ENCODE measurements around the gene PCDHGA8. TPM values are rescaled to one million over a fixed set of nuclear protein-coding genes. Genes with fewer than 3 reads are reported as not detected.
"Not testable (repeated sequence)": the region's sequence is repeated elsewhere in the genome, so short reads cannot be mapped to it uniquely, and the experiment has no call there.

The PCDHGA8 gene
- total and polyA plus RNA-seq, 7 experiments from 2014 or later, result 0.08 to 0.17 (median 0.13) TPM; not detected in 2

GRCh38 chr5:141411575-141411974, 19.1 kb downstream of the PCDHGA8 start:
- DNase-seq, result no peak
- CTCF ChIA-PET, result interaction anchor here (3.2 kb wide), 1 partner anchor 152 kb away, joined by 17 read pairs; no protein-coding TSS in a partner anchor
- H3K4me1 ChIP-seq (ENCODE audit: control insufficient read depth in 2 of 2, insufficient read depth in 2 of 2, low read length in 2 of 2), result peaks cover 0 to 5% of the 10 kb centered on the region in 2 donors
- H3K9me3 ChIP-seq (ENCODE audit: control insufficient read depth in 2 of 3, low read length in 3 of 3), result peaks cover 0 to 31% (median 0%) of the 10 kb centered on the region in 3 experiments
- H3K27me3 ChIP-seq (ENCODE audit: control insufficient read depth in 2 of 2, insufficient read depth in 2 of 2, low read length in 2 of 2), result peaks cover 22% of the 10 kb centered on the region in 2 donors
- H3K4me3 ChIP-seq (ENCODE audit: low read length), result no peak overlapping the region
- no peak for ATAC-seq
- no peaks in the 10 kb centered on the region for H3K36me3 ChIP-seq (ENCODE audit: control insufficient read depth in 2 of 3, insufficient read depth in 3 of 3, low read length in 3 of 3)
- no peak overlapping the region for H3K4me3 Mint-ChIP-seq
- H3K4me1 Mint-ChIP-seq, result peaks cover 11 to 30% (median 19%) of the 10 kb centered on the region in 7 donors
- POLR2A ChIA-PET, result no interaction called here
- H3K27ac ChIP-seq (ENCODE audit: low read depth, low read length), result no peak overlapping the region
- intact Hi-C loops (cut with micrococcal nuclease), result loop anchor here in 1 of 2 donors (5.0 to 10.0 kb wide), 2 partner anchors 89 to 463 kb away; partner anchors contain the start of genes PCDH1 and TAF7
- H3K27me3 Mint-ChIP-seq, result peaks cover 68 to 81% (median 75%) of the 10 kb centered on the region in 5 donors
- no peak overlapping the region for H3K27ac Mint-ChIP-seq
- H3K36me3 Mint-ChIP-seq, result peaks cover 4 to 33% (median 16%) of the 10 kb centered on the region in 5 donors
- H3K9me3 Mint-ChIP-seq, result peaks cover 14 to 80% (median 50%) of the 10 kb centered on the region in 11 donors

GRCh38 chr5:141412854-141413539, 20.6 kb downstream of the PCDHGA8 start, which contains the start of gene PCDHGA10:
TSS of gene PCDHGA10 (plus strand) at chr5:141412987. CDS start at chr5:141413176, 189 bp downstream.
- intact Hi-C loops (cut with micrococcal nuclease), result loop anchor here (1.0 to 10.0 kb wide), 7 partner anchors 91 to 462 kb away; partner anchors contain the start of genes TAF7 (in 2 of the 2) and PCDH1 (in 1 of the 2)
- ChIA-PET CTCF (interaction anchor here (0.6 to 3.2 kb wide), 10 partner anchors 17 to 154 kb away, joined by 3 to 17 read pairs (median 4); partner anchors contain the start of gene PCDHGA12), POLR2A (no interaction called here)
- peaks cover 69 to 80% (median 75%) of the 10 kb centered on the region in 5 donors for H3K27me3 Mint-ChIP-seq
- H3K27me3 ChIP-seq (ENCODE audit: control insufficient read depth in 2 of 2, insufficient read depth in 2 of 2, low read length in 2 of 2), result peaks cover 23% of the 10 kb centered on the region in 2 donors
- peaks cover 4 to 36% (median 19%) of the 10 kb centered on the region in 5 donors for H3K36me3 Mint-ChIP-seq
- peak within 1 kb of the TSS; percentile 83 to 92 (median 87) for H3K4me3 Mint-ChIP-seq
- no peak within 1 kb of the TSS for H3K27ac ChIP-seq (ENCODE audit: low read depth, low read length)
- peaks cover 11 to 77% (median 49%) of the 10 kb centered on the region in 11 donors for H3K9me3 Mint-ChIP-seq
- peaks cover 13 to 27% (median 19%) of the 10 kb centered on the region in 7 donors for H3K4me1 Mint-ChIP-seq
- H3K9me3 ChIP-seq (ENCODE audit: control insufficient read depth in 2 of 3, low read length in 3 of 3), result peaks cover 0 to 32% (median 0%) of the 10 kb centered on the region in 3 experiments
- ATAC-seq, result peak; percentile 84
- DNase-seq, result peak in 7 of 9 donors; percentile 38 to 66 (median 52)
- H3K4me3 ChIP-seq (ENCODE audit: low read length), result peak within 1 kb of the TSS; percentile 73
- peaks cover 0 to 5% of the 10 kb centered on the region in 2 donors for H3K4me1 ChIP-seq (ENCODE audit: control insufficient read depth in 2 of 2, insufficient read depth in 2 of 2, low read length in 2 of 2)
- peak within 1 kb of the TSS in 2 of 9 donors; percentile 54 to 56 for H3K27ac Mint-ChIP-seq
- no peaks in the 10 kb centered on the region for H3K36me3 ChIP-seq (ENCODE audit: control insufficient read depth in 2 of 3, insufficient read depth in 3 of 3, low read length in 3 of 3)

- peaks cover 4 to 39% (median 16%) of the 10 kb centered on the region in 5 donors for H3K36me3 Mint-ChIP-seq
- ATAC-seq, result no peak
- H3K27me3 Mint-ChIP-seq, result peaks cover 69 to 81% (median 75%) of the 10 kb centered on the region in 5 donors
- ChIA-PET CTCF (interaction anchor here (0.8 to 3.2 kb wide), 6 partner anchors 99 to 153 kb away, joined by 3 to 17 read pairs (median 4); no protein-coding TSS in a partner anchor), POLR2A (no interaction called here)
- Histone ChIP-seq H3K27me3 (ENCODE audit: control insufficient read depth in 2 of 2, insufficient read depth in 2 of 2, low read length in 2 of 2) (peaks cover 23 to 27% of the 10 kb centered on the region in 2 donors), H3K4me1 (ENCODE audit: control insufficient read depth in 2 of 2, insufficient read depth in 2 of 2, low read length in 2 of 2) (peaks cover 0 to 5% of the 10 kb centered on the region in 2 donors), H3K4me3 (ENCODE audit: low read length) (peak overlapping the region; percentile 73), H3K9me3 (ENCODE audit: control insufficient read depth in 2 of 3, low read length in 3 of 3) (peaks cover 0 to 33% (median 6%) of the 10 kb centered on the region in 3 experiments), H3K27ac (ENCODE audit: low read depth, low read length) (no peak overlapping the region), H3K36me3 (ENCODE audit: control insufficient read depth in 2 of 3, insufficient read depth in 3 of 3, low read length in 3 of 3) (no peaks in the 10 kb centered on the region)
- H3K9me3 Mint-ChIP-seq, result peaks cover 13 to 77% (median 49%) of the 10 kb centered on the region in 11 donors
- intact Hi-C loops (cut with micrococcal nuclease), result loop anchor here (1.0 to 10.0 kb wide), 6 partner anchors 91 to 461 kb away; partner anchors contain the start of genes TAF7 (in 2 of the 2) and PCDH1 (in 1 of the 2)
- peak overlapping the region in 2 of 9 donors; percentile 54 to 56 for H3K27ac Mint-ChIP-seq
- H3K4me1 Mint-ChIP-seq, result peaks cover 16 to 26% (median 19%) of the 10 kb centered on the region in 7 donors
- DNase-seq, result no peak
- H3K4me3 Mint-ChIP-seq, result peak overlapping the region; percentile 83 to 92 (median 87)
Measured at GRCh38 chr5:141413540-141414069, 21.2 kb downstream of the PCDHGA8 start.

GRCh38 chr5:141414548-141415274, 22.3 kb downstream of the PCDHGA8 start:
- POLR2A ChIA-PET; H3K4me1 ChIP-seq (ENCODE audit: control insufficient read depth in 2 of 2, insufficient read depth in 2 of 2, low read length in 2 of 2); ATAC-seq; CTCF ChIA-PET; H3K27ac ChIP-seq (ENCODE audit: low read depth, low read length); DNase-seq; H3K27ac Mint-ChIP-seq; H3K4me3 ChIP-seq (ENCODE audit: low read length); H3K36me3 ChIP-seq (ENCODE audit: control insufficient read depth in 2 of 3, insufficient read depth in 3 of 3, low read length in 3 of 3): not testable (repeated sequence)
- Mint-ChIP-seq H3K36me3 (peaks cover 4 to 37% (median 12%) of the 10 kb centered on the region in 5 donors), H3K4me3 (peak overlapping the region in 9 of 10 donors; percentile 1 to 89 (median 40)), H3K9me3 (peaks cover 11 to 76% (median 44%) of the 10 kb centered on the region in 11 donors), H3K4me1 (peaks cover 16 to 28% (median 19%) of the 10 kb centered on the region in 7 donors), H3K27me3 (peaks cover 67 to 78% (median 73%) of the 10 kb centered on the region in 5 donors)
- peaks cover 0 to 33% (median 12%) of the 10 kb centered on the region in 3 experiments for H3K9me3 ChIP-seq (ENCODE audit: control insufficient read depth in 2 of 3, low read length in 3 of 3)
- intact Hi-C loops (cut with micrococcal nuclease), result loop anchor here in 1 of 2 donors (5.0 to 10.0 kb wide), 3 partner anchors 52 to 460 kb away; partner anchors contain the start of genes PCDH1, PCDHGA5 and TAF7
- H3K27me3 ChIP-seq (ENCODE audit: control insufficient read depth in 2 of 2, insufficient read depth in 2 of 2, low read length in 2 of 2), result peaks cover 23 to 28% of the 10 kb centered on the region in 2 donors

- Mint-ChIP-seq H3K4me1 (peaks cover 16 to 28% (median 19%) of the 10 kb centered on the region in 7 donors), H3K27me3 (peaks cover 68 to 80% (median 75%) of the 10 kb centered on the region in 5 donors), H3K36me3 (peaks cover 2 to 38% (median 10%) of the 10 kb centered on the region in 5 donors), H3K4me3 (peak overlapping the region in 4 of 10 donors; percentile 27 to 53 (median 39)), H3K9me3 (peaks cover 11 to 77% (median 43%) of the 10 kb centered on the region in 11 donors)
- H3K4me1 ChIP-seq (ENCODE audit: control insufficient read depth in 2 of 2, insufficient read depth in 2 of 2, low read length in 2 of 2); ATAC-seq; CTCF ChIA-PET; H3K36me3 ChIP-seq (ENCODE audit: control insufficient read depth in 2 of 3, insufficient read depth in 3 of 3, low read length in 3 of 3); POLR2A ChIA-PET; DNase-seq; H3K27ac Mint-ChIP-seq; H3K27ac ChIP-seq (ENCODE audit: low read depth, low read length); H3K4me3 ChIP-seq (ENCODE audit: low read length): not testable (repeated sequence)
- H3K9me3 ChIP-seq (ENCODE audit: control insufficient read depth in 2 of 3, low read length in 3 of 3), result peaks cover 0 to 33% (median 15%) of the 10 kb centered on the region in 3 experiments
- H3K27me3 ChIP-seq (ENCODE audit: control insufficient read depth in 2 of 2, insufficient read depth in 2 of 2, low read length in 2 of 2), result peaks cover 23 to 34% of the 10 kb centered on the region in 2 donors
- intact Hi-C loops (cut with micrococcal nuclease), result loop anchor here in 1 of 2 donors (5.0 to 10.0 kb wide), 2 partner anchors 53 to 460 kb away; partner anchors contain the start of genes PCDH1 and PCDHGA5
Measured at GRCh38 chr5:141415275-141415618, 22.8 kb downstream of the PCDHGA8 start.

Data from naive thymus-derived CD4-positive, alpha-beta T cell (primary cell).